ENCODE data around the gene TRPC4AP.

The TRPC4AP gene

GRCh38 chr20:35111141-35111888, 18.7 kb upstream of the TRPC4AP start:
- TF ChIP-seq SIN3A (IDR thresholded peaks at IDR 0.05; ENCODE audit: borderline replicate concordance, insufficient read depth, low read length) (no peak), TAF1 (IDR thresholded peaks at IDR 0.05; ENCODE audit: borderline replicate concordance, insufficient read depth, low read length) (no peak), FOXP2 (optimal IDR thresholded peaks at IDR 0.05; ENCODE audit: borderline replicate concordance, extremely low read depth, extremely low read length, insufficient read depth) (no peak), POLR2AphosphoS5 (IDR thresholded peaks at IDR 0.05; ENCODE audit: low read depth, low read length) (no peak)
- TF ChIP-seq, protein P1, sequence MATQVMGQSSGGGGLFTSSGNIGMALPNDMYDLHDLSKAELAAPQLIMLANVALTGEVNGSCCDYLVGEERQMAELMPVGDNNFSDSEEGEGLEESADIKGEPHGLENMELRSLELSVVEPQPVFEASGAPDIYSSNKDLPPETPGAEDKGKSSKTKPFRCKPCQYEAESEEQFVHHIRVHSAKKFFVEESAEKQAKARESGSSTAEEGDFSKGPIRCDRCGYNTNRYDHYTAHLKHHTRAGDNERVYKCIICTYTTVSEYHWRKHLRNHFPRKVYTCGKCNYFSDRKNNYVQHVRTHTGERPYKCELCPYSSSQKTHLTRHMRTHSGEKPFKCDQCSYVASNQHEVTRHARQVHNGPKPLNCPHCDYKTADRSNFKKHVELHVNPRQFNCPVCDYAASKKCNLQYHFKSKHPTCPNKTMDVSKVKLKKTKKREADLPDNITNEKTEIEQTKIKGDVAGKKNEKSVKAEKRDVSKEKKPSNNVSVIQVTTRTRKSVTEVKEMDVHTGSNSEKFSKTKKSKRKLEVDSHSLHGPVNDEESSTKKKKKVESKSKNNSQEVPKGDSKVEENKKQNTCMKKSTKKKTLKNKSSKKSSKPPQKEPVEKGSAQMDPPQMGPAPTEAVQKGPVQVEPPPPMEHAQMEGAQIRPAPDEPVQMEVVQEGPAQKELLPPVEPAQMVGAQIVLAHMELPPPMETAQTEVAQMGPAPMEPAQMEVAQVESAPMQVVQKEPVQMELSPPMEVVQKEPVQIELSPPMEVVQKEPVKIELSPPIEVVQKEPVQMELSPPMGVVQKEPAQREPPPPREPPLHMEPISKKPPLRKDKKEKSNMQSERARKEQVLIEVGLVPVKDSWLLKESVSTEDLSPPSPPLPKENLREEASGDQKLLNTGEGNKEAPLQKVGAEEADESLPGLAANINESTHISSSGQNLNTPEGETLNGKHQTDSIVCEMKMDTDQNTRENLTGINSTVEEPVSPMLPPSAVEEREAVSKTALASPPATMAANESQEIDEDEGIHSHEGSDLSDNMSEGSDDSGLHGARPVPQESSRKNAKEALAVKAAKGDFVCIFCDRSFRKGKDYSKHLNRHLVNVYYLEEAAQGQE (IDR thresholded peaks at IDR 0.05; ENCODE audit: insufficient read depth in 1 of 2, low read depth in 2 of 2, low read length in 2 of 2) = no peak

DNA sequence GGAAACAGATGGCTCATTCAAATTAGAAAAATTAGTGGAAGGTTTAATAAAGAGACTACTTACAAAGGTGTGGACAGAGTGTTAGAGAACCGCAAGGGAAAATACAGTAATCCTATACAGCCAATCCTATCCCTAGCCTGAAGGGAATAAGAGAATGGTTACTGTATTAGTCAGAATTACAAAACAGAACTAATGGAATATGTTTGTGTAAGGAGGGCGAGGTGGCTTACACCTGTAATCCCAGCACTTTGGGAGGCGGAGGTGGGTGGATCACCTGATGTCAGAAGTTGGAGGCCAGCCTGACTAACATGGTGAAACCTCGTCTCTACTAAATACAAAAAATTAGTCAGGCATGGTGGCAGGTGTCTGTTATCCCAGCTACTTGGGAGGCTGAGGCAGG, 16.3 kb upstream of the TRPC4AP start:
- no peak for TF ChIP-seq FOXP2 (optimal IDR thresholded peaks at IDR 0.05; ENCODE audit: borderline replicate concordance, extremely low read depth, extremely low read length, insufficient read depth)
- TF ChIP-seq POLR2AphosphoS5 (IDR thresholded peaks at IDR 0.05; ENCODE audit: low read depth, low read length) = no peak
- no peak for TF ChIP-seq TAF1 (IDR thresholded peaks at IDR 0.05; ENCODE audit: borderline replicate concordance, insufficient read depth, low read length)
- TF ChIP-seq SIN3A (IDR thresholded peaks at IDR 0.05; ENCODE audit: borderline replicate concordance, insufficient read depth, low read length) = no peak
- TF ChIP-seq, protein P1 (IDR thresholded peaks at IDR 0.05; ENCODE audit: insufficient read depth in 1 of 2, low read depth in 2 of 2, low read length in 2 of 2) = no peak

GRCh38 chr20:35106827-35107380, 14.3 kb upstream of the TRPC4AP start:
- TF ChIP-seq FOXP2 (optimal IDR thresholded peaks at IDR 0.05; ENCODE audit: borderline replicate concordance, extremely low read depth, extremely low read length, insufficient read depth) = no peak
- TF ChIP-seq, protein P1 (IDR thresholded peaks at IDR 0.05; ENCODE audit: insufficient read depth in 1 of 2, low read depth in 2 of 2, low read length in 2 of 2) = no peak
- no peak for TF ChIP-seq POLR2AphosphoS5 (IDR thresholded peaks at IDR 0.05; ENCODE audit: low read depth, low read length)
- no peak for TF ChIP-seq TAF1 (IDR thresholded peaks at IDR 0.05; ENCODE audit: borderline replicate concordance, insufficient read depth, low read length)
- no peak for TF ChIP-seq SIN3A (IDR thresholded peaks at IDR 0.05; ENCODE audit: borderline replicate concordance, insufficient read depth, low read length)

GRCh38 chr20:35104685-35105295, 12.2 kb upstream of the TRPC4AP start:
- no peak for TF ChIP-seq TAF1 (IDR thresholded peaks at IDR 0.05; ENCODE audit: borderline replicate concordance, insufficient read depth, low read length)
- no peak for TF ChIP-seq SIN3A (IDR thresholded peaks at IDR 0.05; ENCODE audit: borderline replicate concordance, insufficient read depth, low read length)
- TF ChIP-seq FOXP2 (optimal IDR thresholded peaks at IDR 0.05; ENCODE audit: borderline replicate concordance, extremely low read depth, extremely low read length, insufficient read depth) = no peak
- TF ChIP-seq POLR2AphosphoS5 (IDR thresholded peaks at IDR 0.05; ENCODE audit: low read depth, low read length) = no peak
- TF ChIP-seq, protein P1 (IDR thresholded peaks at IDR 0.05; ENCODE audit: insufficient read depth in 1 of 2, low read depth in 2 of 2, low read length in 2 of 2) = no peak

Measured in PFSK-1 (cell line).